Bronchial epithelial cell (primary cell): Measurements from ENCODE around the gene CYB5R2. TPM values are rescaled to one million over a fixed set of nuclear protein-coding genes. Genes with fewer than 3 reads are reported as not detected.

Source experiments
- DNase-seq: peaks from one replicate; pipeline ENCODE4 v3.0.0-alpha.2; 2010; ENCODE audit warnings: low read depth
- FAIRE-seq: peaks from 2 replicates; lab custom pipeline; 2011; peaks lifted over from hg19 to GRCh38; lab: Jason Lieb, UNC
- H3K27me3 ChIP-seq: 2 replicates; pipeline ENCODE4 v1.5.1; 2011; ENCODE audit warnings: low read length; ENCODE audit not compliant: control insufficient read depth, insufficient read depth
- H3K36me3 ChIP-seq: 2 replicates; pipeline ENCODE4 v1.5.1; 2011; ENCODE audit warnings: low read length; ENCODE audit not compliant: control insufficient read depth, insufficient read depth
- H3K4me3 ChIP-seq: 2 replicates; pipeline ENCODE4 v1.5.1; 2011; ENCODE audit warnings: mild to moderate bottlenecking, low read depth, low read length, control low read depth
- CTCF ChIP-seq: IDR thresholded peaks from 2 replicates; pipeline ENCODE4 v1.5.1; 2011; ENCODE audit warnings: mild to moderate bottlenecking, moderate library complexity, low read length, control low read depth, inconsistent platforms; ENCODE audit not compliant: insufficient read depth, severe bottlenecking
- total RNA-seq: library from RNA; depleted of rRNA; stranded (reverse); fragments of >200 nt; gene quantifications from 2 replicates; pipeline ENCODE4 v1.2.1, GENCODE V29; 2014

The CYB5R2 gene
- total RNA-seq, 1 donor from 2014 or later: 12.1 TPM

DNA sequence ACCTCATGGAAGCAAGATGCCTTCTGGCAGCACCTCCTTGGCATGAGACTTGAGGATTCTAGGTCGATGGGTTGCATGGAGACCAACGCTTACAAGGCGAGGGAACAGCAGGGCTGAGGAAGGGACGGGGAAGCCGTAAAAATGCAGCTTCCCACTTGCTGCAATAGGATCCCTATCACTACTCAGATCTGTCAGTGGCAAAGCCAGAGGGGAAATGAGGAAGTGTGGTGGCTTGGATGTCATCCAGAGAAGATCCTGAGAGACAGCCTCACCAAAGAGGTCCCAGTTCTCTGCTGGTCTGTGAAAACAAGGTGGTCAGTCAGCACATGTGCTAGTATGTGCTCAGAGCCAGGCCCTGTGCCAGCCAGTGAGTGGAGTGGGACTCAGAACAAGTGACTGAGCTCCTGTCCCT, 22.2 kb downstream of the CYB5R2 start:
- no peaks in the 10 kb centered on the region for H3K27me3 ChIP-seq
- no peak overlapping the region for H3K4me3 ChIP-seq
- FAIRE-seq: no peak
- no peak for DNase-seq
- no peak for TF ChIP-seq CTCF
- H3K36me3 ChIP-seq: peaks cover 3% of the 10 kb centered on the region

DNA sequence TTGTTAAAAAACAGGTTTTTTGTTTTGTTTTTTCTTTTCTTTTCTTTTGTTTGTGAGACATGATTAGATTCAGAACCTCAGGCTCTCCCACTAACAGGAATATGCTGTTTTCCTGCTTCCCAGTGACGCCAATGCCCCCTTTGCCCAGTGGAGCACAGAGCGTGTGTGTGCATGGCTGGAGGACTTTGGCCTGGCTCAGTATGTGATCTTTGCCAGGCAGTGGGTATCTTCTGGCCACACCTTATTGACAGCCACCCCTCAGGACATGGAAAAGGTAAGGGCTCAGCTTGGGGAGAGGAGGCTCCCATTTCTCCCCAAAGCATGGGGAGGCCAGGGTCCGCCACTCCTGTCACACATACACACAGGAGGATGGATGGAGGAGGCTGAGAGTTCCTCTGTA, 25.0 kb downstream of the CYB5R2 start:
- no peak for FAIRE-seq
- Histone ChIP-seq H3K36me3 (peaks cover 3% of the 10 kb centered on the region), H3K4me3 (no peak overlapping the region), H3K27me3 (no peaks in the 10 kb centered on the region)
- no peak for DNase-seq
- TF ChIP-seq CTCF: no peak

DNA sequence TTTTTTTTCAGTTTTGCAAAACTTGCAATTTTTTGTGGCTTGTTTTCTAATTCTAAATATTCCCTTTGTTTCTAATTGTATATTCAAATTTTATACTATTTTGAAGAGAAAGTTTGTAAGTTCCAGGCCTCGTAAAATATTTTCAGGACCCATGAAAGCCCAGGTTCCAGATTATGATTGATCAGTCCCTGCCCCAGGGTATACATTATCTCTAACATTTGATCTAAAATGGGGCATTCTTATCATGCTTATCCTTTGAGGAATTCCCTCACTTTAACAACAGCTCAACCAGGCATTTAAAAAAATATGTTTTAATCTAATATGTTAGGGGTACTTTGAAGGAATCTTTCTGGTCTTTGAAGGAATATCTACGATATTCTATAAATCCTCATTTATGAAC, 26.4 kb downstream of the CYB5R2 start:
- FAIRE-seq (no peak), DNase-seq (no peak)
- Histone ChIP-seq H3K4me3 (no peak overlapping the region), H3K27me3 (no peaks in the 10 kb centered on the region), H3K36me3 (peaks cover 4% of the 10 kb centered on the region)
- TF ChIP-seq CTCF: no peak

DNA sequence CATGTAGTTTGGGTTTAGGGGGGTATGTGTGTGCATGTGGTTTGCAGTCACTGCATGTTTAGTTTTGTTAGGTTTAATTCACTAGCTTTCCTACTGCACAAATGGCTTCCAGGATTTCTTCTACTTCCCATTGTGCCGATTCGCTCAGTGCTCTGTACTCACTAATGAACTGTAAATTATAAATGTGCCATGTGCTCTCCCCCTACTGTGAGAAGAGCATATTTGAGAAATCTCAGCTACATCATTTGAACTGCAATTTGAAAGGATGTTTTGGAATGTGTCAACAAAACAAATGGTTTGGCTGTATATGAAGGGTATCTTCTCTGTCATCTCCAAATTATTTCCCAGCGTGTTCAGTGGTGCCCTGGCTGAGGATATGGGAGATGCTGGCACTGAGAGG, 28.1 kb downstream of the CYB5R2 start:
- TF ChIP-seq CTCF: no peak
- H3K27me3 ChIP-seq: no peaks in the 10 kb centered on the region
- H3K36me3 ChIP-seq: peaks cover 6% of the 10 kb centered on the region
- FAIRE-seq (no peak), DNase-seq (no peak)
- no peak overlapping the region for H3K4me3 ChIP-seq

DNA sequence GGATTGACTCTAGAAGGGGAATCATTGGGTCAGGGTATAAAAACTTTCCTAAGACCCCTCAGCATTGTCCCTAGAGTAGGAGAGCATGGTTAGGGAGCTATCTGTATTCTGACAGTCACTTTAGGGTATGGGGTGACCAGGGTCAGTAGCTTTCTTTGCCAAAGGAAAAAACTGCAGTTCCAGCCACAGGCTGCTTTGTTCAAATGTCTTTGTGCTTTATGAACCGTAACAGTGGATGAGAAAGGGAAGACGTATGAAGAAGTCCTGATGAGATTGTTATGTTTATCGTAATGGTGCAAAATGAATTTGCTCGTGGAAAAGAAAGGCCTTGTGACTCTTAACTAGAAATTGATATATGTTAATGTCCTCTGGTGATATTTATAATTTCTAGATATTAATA, 30.0 kb downstream of the CYB5R2 start:
- no peak for FAIRE-seq
- no peak for DNase-seq
- Histone ChIP-seq H3K4me3 (no peak overlapping the region), H3K36me3 (peaks cover 7% of the 10 kb centered on the region), H3K27me3 (no peaks in the 10 kb centered on the region)
- no peak for TF ChIP-seq CTCF

- no peaks in the 10 kb centered on the region for H3K27me3 ChIP-seq
- no peak overlapping the region for H3K4me3 ChIP-seq
- TF ChIP-seq CTCF: no peak
- DNase-seq (peak; percentile 15), FAIRE-seq (no peak)
- peaks cover 7% of the 10 kb centered on the region for H3K36me3 ChIP-seq
Observed at GRCh38 chr11:7642747-7643146, 30.6 kb downstream of the CYB5R2 start.
